Sciatic nerve (tissue), 2 donors: ENCODE results near the gene USP25. TPM values are rescaled to one million over a fixed set of nuclear protein-coding genes. Genes with fewer than 3 reads are reported as not detected.
A peak's percentile ranks its signal among the peaks of the same experiment; 100 is the strongest.
"Not testable (repeated sequence)": the region's sequence is repeated elsewhere in the genome, so short reads cannot be mapped to it uniquely, and the experiment has no call there.

Experiments
- ATAC-seq: fragments of 200-7000 bp; cut with Tn5 transposase; one replicate; pipeline ENCODE4 v1.9.1; 2020; ENCODE audit warnings: mild to moderate bottlenecking, moderate library complexity
- DNase-seq: peaks from one replicate; pipeline ENCODE4 v3.0.0-alpha.2; 2020; ENCODE audit warnings: low spot score
- intact Hi-C: fragments of 100-400 bp; cut with DNase I; formaldehyde crosslinking; loops from one replicate; pipeline ENCODE4 v1.14.2; 2022
- total RNA-seq: library from RNA; stranded (reverse); fragmentation: NEBNext Ultra II Directional; extraction: Animal tissue kit (Norgen Biotek cat#: 25700); gene quantifications from one replicate; pipeline ENCODE4 v1.2.1, GENCODE V29; 2021
- donor health status: DM: no; HTN: no; CAD: no.
- donor health status: DM: no; HTN: no; CAD: no.

Gene USP25
- total RNA-seq, 1 donor from 2014 or later, result 95.2 TPM

- DNase-seq (peak; percentile 67), ATAC-seq (peak; percentile 6)
- intact Hi-C loops, result no loop called here
Observed at GRCh38 chr21:15730484-15731242, 881 bp downstream of the USP25 start.

GRCh38 chr21:15731243-15731613 is 1.4 kb downstream of the USP25 start:
- no peak for ATAC-seq
- intact Hi-C loops, result no loop called here

GRCh38 chr21:15732290-15732995 is 2.7 kb downstream of the USP25 start:
- intact Hi-C loops, result no loop called here
- ATAC-seq, result no peak
- DNase-seq, result no peak

More at GRCh38 chr21:15731243-15731613, 1.4 kb downstream of the USP25 start:
- DNase-seq, result no peak

GRCh38 chr21:15732996-15733329 is 3.2 kb downstream of the USP25 start:
- DNase-seq (no peak), ATAC-seq (no peak)
- intact Hi-C loops, result no loop called here

- intact Hi-C loops, result no loop called here
- ATAC-seq, result no peak
Observed at GRCh38 chr21:15735409-15735808, 5.6 kb downstream of the USP25 start.

GRCh38 chr21:15735931-15736330 is 6.1 kb downstream of the USP25 start:
- intact Hi-C loops, ATAC-seq, DNase-seq: not testable (repeated sequence)

More at GRCh38 chr21:15735409-15735808, 5.6 kb downstream of the USP25 start:
- DNase-seq, result no peak

GRCh38 chr21:15738779-15739178 is 9.0 kb downstream of the USP25 start:
- intact Hi-C loops, DNase-seq, ATAC-seq: not testable (repeated sequence)

- DNase-seq (no peak), ATAC-seq (no peak)
- intact Hi-C loops, result loop anchor here (5.0 kb wide), 1 partner anchor 572 kb away; no protein-coding TSS in a partner anchor
Observed at GRCh38 chr21:15740383-15740782, 10.6 kb downstream of the USP25 start.

- no peak for ATAC-seq
- DNase-seq, result no peak
- intact Hi-C loops, result loop anchor here (5.0 kb wide), 1 partner anchor 571 kb away; no protein-coding TSS in a partner anchor
Observed at GRCh38 chr21:15741510-15741909, 11.7 kb downstream of the USP25 start.

GRCh38 chr21:15742052-15742670 is 12.4 kb downstream of the USP25 start:
- DNase-seq (no peak), ATAC-seq (peak; percentile 40)
- intact Hi-C loops, result loop anchor here (5.0 kb wide), 1 partner anchor 570 kb away; no protein-coding TSS in a partner anchor

GRCh38 chr21:15742694-15743093 is 12.9 kb downstream of the USP25 start:
- peak; percentile 52 for ATAC-seq
- no peak for DNase-seq
- intact Hi-C loops, result loop anchor here (5.0 kb wide), 1 partner anchor 570 kb away; no protein-coding TSS in a partner anchor

GRCh38 chr21:15743593-15743992 is 13.8 kb downstream of the USP25 start:
- intact Hi-C loops, result loop anchor here (5.0 kb wide), 1 partner anchor 569 kb away; no protein-coding TSS in a partner anchor
- ATAC-seq, result peak; percentile 20
- no peak for DNase-seq

GRCh38 chr21:15744926-15745325 is 15.1 kb downstream of the USP25 start:
- no peak for ATAC-seq
- no peak for DNase-seq
- intact Hi-C loops, result loop anchor here (5.0 kb wide), 1 partner anchor 567 kb away; no protein-coding TSS in a partner anchor

- intact Hi-C loops, result no loop called here
- DNase-seq (no peak), ATAC-seq (no peak)
Observed at GRCh38 chr21:15748586-15748985, 18.8 kb downstream of the USP25 start.

- ATAC-seq (no peak), DNase-seq (no peak)
- intact Hi-C loops, result no loop called here
Observed at GRCh38 chr21:15749082-15749860, 19.5 kb downstream of the USP25 start.

- intact Hi-C loops, result no loop called here
- no peak for ATAC-seq
Observed at GRCh38 chr21:15749861-15750159, 20.0 kb downstream of the USP25 start.

GRCh38 chr21:15751037-15751436 is 21.3 kb downstream of the USP25 start:
- ATAC-seq (no peak), DNase-seq (no peak)
- intact Hi-C loops, result no loop called here

More at GRCh38 chr21:15749861-15750159, 20.0 kb downstream of the USP25 start:
- DNase-seq, result no peak

- no peak for DNase-seq
- intact Hi-C loops, result no loop called here
- no peak for ATAC-seq
Observed at GRCh38 chr21:15751546-15751945, 21.8 kb downstream of the USP25 start.
